GM18511 (cell line): ENCODE measurements around the gene ANO10.

Experiments
- ATAC-seq: cut with Tn5 transposase; IDR thresholded peaks from one replicate; pipeline ENCODE4 v1.9.1; 2021; ENCODE audit warnings: mild to moderate bottlenecking, moderate library complexity; ENCODE audit not compliant: unreplicated experiment

ANO10 gene

DNA sequence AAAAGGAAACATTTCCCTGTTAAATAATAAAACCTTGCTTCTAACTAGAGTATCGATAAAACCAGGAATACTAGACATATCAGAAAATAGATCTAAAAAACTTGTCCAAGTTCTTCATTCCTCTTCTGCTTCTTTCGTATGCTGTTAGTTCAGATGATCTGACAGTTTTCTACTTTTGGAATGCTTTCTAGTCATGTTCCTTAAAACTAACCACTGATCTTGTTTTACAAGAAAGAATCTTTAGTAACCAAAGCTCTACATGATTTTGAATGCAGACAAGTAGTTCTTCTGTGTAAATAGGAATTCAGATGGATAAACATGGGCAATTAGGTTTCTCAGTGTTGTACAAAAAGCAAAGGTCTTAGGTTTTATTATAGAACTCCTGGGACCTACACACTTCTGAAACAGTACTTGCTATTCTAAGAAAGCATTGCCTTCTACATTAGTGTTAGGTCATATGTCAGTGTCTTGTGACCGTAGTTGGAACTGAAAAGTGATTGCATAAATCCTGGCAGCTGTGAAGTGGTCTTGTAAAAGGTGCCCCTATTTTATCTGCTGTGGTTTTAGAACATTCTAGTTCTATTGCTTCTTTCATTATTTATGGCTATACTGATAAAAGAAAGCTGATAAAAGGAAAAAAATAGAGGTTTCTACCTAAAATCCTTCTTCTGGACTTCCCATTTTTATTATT, 294.8 kb downstream of the ANO10 start:
- peak; percentile 63 for ATAC-seq

- no peak for ATAC-seq
Measured at GRCh38 chr3:43323541-43323940, 298.3 kb downstream of the ANO10 start.

DNA sequence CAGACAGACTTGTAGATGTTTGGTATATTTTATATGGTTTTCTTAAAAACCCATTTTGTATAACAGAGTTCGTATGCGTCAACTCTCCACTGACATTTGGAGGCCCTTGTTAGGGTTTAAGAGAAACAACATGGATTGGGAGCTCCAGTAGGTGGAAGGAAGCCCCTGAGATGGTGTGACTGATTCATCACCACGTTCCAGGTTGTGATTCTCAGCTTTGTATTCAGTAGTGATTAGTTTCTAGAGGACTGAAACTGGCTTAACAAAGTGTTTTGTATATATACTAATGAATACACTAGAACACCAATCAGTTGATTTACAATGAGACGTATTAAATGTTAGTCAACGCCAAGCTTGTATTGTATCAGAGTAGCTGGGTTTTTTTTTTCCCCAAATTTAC, 301.5 kb downstream of the ANO10 start:
- ATAC-seq = no peak

- ATAC-seq = no peak
Measured at GRCh38 chr3:43319794-43320193, 302.0 kb downstream of the ANO10 start.

DNA sequence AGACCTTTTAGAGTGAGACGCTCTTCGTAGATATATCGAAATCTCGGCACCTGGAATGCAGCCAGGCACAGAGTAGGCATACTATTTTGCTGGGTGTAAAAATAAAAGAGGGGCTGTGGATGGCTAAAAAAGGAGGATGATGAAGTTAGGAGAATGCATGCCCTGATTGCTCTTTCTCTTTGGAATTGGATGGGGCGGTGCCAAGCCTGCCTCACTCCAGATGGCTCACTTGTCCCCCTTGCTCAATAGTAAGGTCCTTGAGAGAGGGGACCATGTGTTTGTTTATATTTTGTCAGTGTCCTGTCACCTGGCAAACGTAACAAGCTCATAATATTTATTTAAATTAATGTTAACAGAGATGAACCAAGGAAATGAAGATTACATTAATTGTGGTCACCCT, 302.4 kb downstream of the ANO10 start:
- ATAC-seq = no peak

- ATAC-seq = no peak
Measured at GRCh38 chr3:43317461-43318316, 304.1 kb downstream of the ANO10 start.

- no peak for ATAC-seq
Measured at GRCh38 chr3:43316783-43317460, 304.9 kb downstream of the ANO10 start.
